SJCRH30 (cell line): ENCODE measurements around the gene DDC. TPM values are rescaled to one million over a fixed set of nuclear protein-coding genes. Genes with fewer than 3 reads are reported as not detected.

ENCODE experiments used
- DNase-seq, 2 experiments: peaks; one replicate each; pipeline ENCODE4 v3.0.0-alpha.2; 2015 to 2020
- H3K27ac ChIP-seq: fragments of 250-450 bp; sonication (Bioruptor Pico); 2 replicates; pipeline ENCODE4 v1.5.1; 2020; ENCODE audit warnings: mild to moderate bottlenecking, moderate library complexity
- H3K27me3 ChIP-seq: fragments of 250-450 bp; sonication (Bioruptor Pico); 2 replicates; pipeline ENCODE4 v1.5.1; 2020; ENCODE audit warnings: mild to moderate bottlenecking, moderate library complexity
- H3K36me3 ChIP-seq: fragments of 250-450 bp; sonication (Bioruptor Pico); 2 replicates; pipeline ENCODE4 v1.5.1; 2020; ENCODE audit warnings: mild to moderate bottlenecking, moderate library complexity
- H3K4me1 ChIP-seq: fragments of 250-450 bp; sonication (Bioruptor Pico); 2 replicates; pipeline ENCODE4 v1.5.1; 2020; ENCODE audit warnings: mild to moderate bottlenecking, moderate library complexity
- H3K4me3 ChIP-seq: fragments of 250-450 bp; sonication (Bioruptor Pico); 2 replicates; pipeline ENCODE4 v1.5.1; 2020; ENCODE audit warnings: mild to moderate bottlenecking, moderate library complexity
- H3K9me3 ChIP-seq: fragments of 250-450 bp; sonication (Bioruptor Pico); replicated peaks from 2 replicates; pipeline ENCODE4 v1.5.1; 2020; ENCODE audit warnings: mild to moderate bottlenecking, moderate library complexity
- total RNA-seq: library from RNA; depleted of rRNA; stranded (reverse); fragments of >200 nt; shearing (Covaris generic); gene quantifications from 2 replicates; pipeline ENCODE4 v1.2.3, GENCODE V29; 2014; rRNA removed

Gene DDC
- total RNA-seq, 1 experiment from 2014 or later: not detected

DNA sequence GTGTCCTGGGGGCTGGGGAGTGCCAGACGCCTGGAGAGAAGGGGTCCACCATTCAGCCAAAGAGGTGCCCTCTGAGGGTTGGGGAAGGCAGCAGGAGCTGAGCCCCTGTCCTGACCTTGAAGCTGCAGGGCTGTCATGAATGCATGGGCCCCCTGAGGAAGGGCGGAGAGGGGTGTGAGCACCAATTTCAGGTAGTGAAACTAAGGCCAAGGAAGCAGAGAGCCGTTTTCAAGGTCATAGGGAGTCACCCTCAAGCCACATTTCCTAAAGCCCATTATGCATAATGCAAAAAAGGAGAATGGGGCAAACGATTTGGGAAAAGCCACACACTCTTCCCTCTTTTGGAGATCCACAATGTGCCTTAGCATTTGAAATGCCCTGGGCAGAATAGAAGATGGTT is 152.2 kb downstream of the DDC start:
- DNase-seq: no peak
- H3K27ac ChIP-seq: no peak overlapping the region
- H3K36me3 ChIP-seq: no peaks in the 10 kb centered on the region
- H3K27me3 ChIP-seq: peaks cover 12% of the 10 kb centered on the region; the same call in 1 of the 2 replicates
- no peaks in the 10 kb centered on the region for H3K4me1 ChIP-seq
- H3K9me3 ChIP-seq: no peaks in the 10 kb centered on the region
- H3K4me3 ChIP-seq: no peak overlapping the region

DNA sequence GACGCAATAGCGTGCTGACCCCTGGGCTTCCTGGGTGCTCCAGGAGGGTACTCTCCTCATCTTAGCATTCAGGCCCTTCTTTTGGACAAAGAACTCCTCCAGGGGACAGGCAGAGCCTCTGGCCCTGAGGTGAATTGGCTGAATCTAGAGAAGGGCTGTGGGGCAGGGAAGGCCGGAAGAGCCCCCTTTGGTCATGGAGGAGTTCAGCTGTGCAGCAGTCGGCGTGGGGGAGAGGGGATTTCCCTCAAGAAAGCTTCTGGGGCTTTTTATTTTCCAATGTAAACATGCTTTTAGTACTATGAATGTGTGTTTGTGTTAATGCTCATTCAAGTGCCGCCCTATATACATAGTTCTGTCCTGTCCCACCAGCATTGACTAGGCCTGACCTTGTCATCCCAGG is 153.9 kb downstream of the DDC start:
- DNase-seq: no peak
- peaks cover 26% of the 10 kb centered on the region for H3K27me3 ChIP-seq
- H3K4me1 ChIP-seq: no peaks in the 10 kb centered on the region
- H3K9me3 ChIP-seq: no peaks in the 10 kb centered on the region
- no peak overlapping the region for H3K27ac ChIP-seq
- H3K4me3 ChIP-seq: no peak overlapping the region
- H3K36me3 ChIP-seq: no peaks in the 10 kb centered on the region

GRCh38 chr7:50409856-50410745 is 155.1 kb downstream of the DDC start:
- DNase-seq: no peak
- H3K27me3 ChIP-seq: peaks cover 36% of the 10 kb centered on the region

More at GRCh38 chr7:50409856-50410745, 155.1 kb downstream of the DDC start:
- Histone ChIP-seq H3K27ac (no peak overlapping the region), H3K4me3 (no peak overlapping the region), H3K9me3 (no peaks in the 10 kb centered on the region), H3K4me1 (no peaks in the 10 kb centered on the region), H3K36me3 (no peaks in the 10 kb centered on the region)

Other genes starting within 250 kb of the DDC start
- gene FIGNL1, start 115.1 kb downstream of the DDC start, total RNA-seq: 52.4 and 62.4 TPM in 2 replicates
- gene GRB10, start 217.5 kb upstream of the DDC start, total RNA-seq: 0.58 and 0.95 TPM in 2 replicates